Panc1 (cell line): ENCODE measurements around the gene PLCH1. TPM values are rescaled to one million over a fixed set of nuclear protein-coding genes. Genes with fewer than 3 reads are reported as not detected.

Experiments
- ATAC-seq: fragments of 200-7000 bp; cut with Tn5 transposase; 2 replicates; pipeline ENCODE4 v1.9.1; 2020; ENCODE audit warnings: mild to moderate bottlenecking, moderate library complexity
- BruUV-seq: library from RNA; stranded (reverse); fragments of 400-500 nt; replicated peaks from 2 replicates; lab custom pipeline; 2021; lab: Mats Ljungman, UMichigan
- CTCF ChIA-PET: fragments of 300-600 bp; sonication (Branson Sonifier 250); formaldehyde crosslinking; loops from one replicate; lab custom pipeline; 2022; ENCODE audit warnings: antibody characterized with exemption; lab: Charles Lee
- POLR2A ChIA-PET: fragments of 300-600 bp; sonication (Branson Sonifier 250); formaldehyde crosslinking; loops from one replicate; lab custom pipeline; 2022; ENCODE audit warnings: antibody characterized with exemption; lab: Charles Lee
- DNase-seq: peaks from one replicate; pipeline ENCODE4 v3.0.0-alpha.2; 2010; ENCODE audit warnings: low read depth, low spot score
- H3K27ac ChIP-seq: 2 replicates; pipeline ENCODE4 v1.5.1; 2011; ENCODE audit warnings: mild to moderate bottlenecking, low read length, inconsistent platforms
- H3K27me3 ChIP-seq: fragments of 200-500 bp; sonication (Bioruptor generic); 2 replicates; pipeline ENCODE4 v1.6.0; 2014; ENCODE audit warnings: low read length, inconsistent platforms; ENCODE audit not compliant: control insufficient read depth, insufficient read depth
- H3K36me3 ChIP-seq: fragments of 200-500 bp; sonication (Bioruptor generic); 2 replicates; pipeline ENCODE4 v1.5.1; 2014; ENCODE audit warnings: inconsistent platforms, mild to moderate bottlenecking, low read length, moderate library complexity; ENCODE audit not compliant: control insufficient read depth, insufficient read depth
- H3K4me1 ChIP-seq: 2 replicates; pipeline ENCODE4 v1.5.1; 2011; ENCODE audit warnings: inconsistent platforms, mild to moderate bottlenecking, low read length, moderate library complexity; ENCODE audit not compliant: control insufficient read depth, insufficient read depth
- H3K4me3 ChIP-seq, 2 experiments: 2 replicates each; pipeline ENCODE4 v1.5.1; 2011 to 2012; ENCODE audit warnings: low read depth in 2 of 2, low read length in 2 of 2, mild to moderate bottlenecking in 2 of 2, inconsistent platforms in 1 of 2, moderate library complexity in 1 of 2
- H3K9me3 ChIP-seq: fragments of 200-500 bp; sonication (Bioruptor generic); 2 replicates; pipeline ENCODE4 v1.5.1; 2014; ENCODE audit warnings: low read depth, mild to moderate bottlenecking, inconsistent platforms, low read length, moderate library complexity; ENCODE audit not compliant: control insufficient read depth, insufficient read depth
- CTCF ChIP-seq: fragments of 450-650 bp; IDR thresholded peaks from 2 replicates; pipeline ENCODE4 v1.5.1; 2017; ENCODE audit warnings: mild to moderate bottlenecking
- POLR2AphosphoS5 ChIP-seq: IDR thresholded peaks from 2 replicates; pipeline ENCODE4 v1.6.1; 2012; ENCODE audit warnings: mild to moderate bottlenecking, low read depth, low read length, moderate library complexity
- REST ChIP-seq, 2 experiments: IDR thresholded peaks; 2 replicates each; pipeline ENCODE4 v1.6.1; 2011 to 2012; ENCODE audit warnings: low read depth in 2 of 2, control low read depth in 1 of 2, low read length in 1 of 2, mild to moderate bottlenecking in 1 of 2, moderate library complexity in 1 of 2; ENCODE audit not compliant: insufficient read depth in 1 of 2
- SIN3A ChIP-seq: IDR thresholded peaks from 2 replicates; pipeline ENCODE4 v1.6.1; 2012; ENCODE audit warnings: low read depth, mild to moderate bottlenecking, low read length, moderate library complexity, borderline replicate concordance; ENCODE audit not compliant: insufficient read depth
- TCF7L2 ChIP-seq: IDR thresholded peaks from 2 replicates; pipeline ENCODE4 v1.6.1; 2011; ENCODE audit warnings: mild to moderate bottlenecking, low read depth, low read length, inconsistent platforms
- in situ Hi-C: cut with HindIII; loops from 2 replicates; pipeline ENCODE4 v1.10.0; 2016; ENCODE audit warnings: low sequenced_read_pairs, low pct_unique_long_range_greater_than_20kb
- intact Hi-C: fragments of 100-400 bp; cut with micrococcal nuclease; formaldehyde crosslinking; loops from one replicate; pipeline ENCODE4 v1.10.0; 2022; ENCODE audit not compliant: unreplicated experiment
- total RNA-seq: library from RNA; stranded (reverse); gene quantifications from one replicate; pipeline ENCODE4 v1.2.1, GENCODE V29; 2021; ENCODE audit not compliant: unreplicated experiment

The PLCH1 gene
- total RNA-seq, 1 experiment from 2014 or later, result 0.03 TPM

DNA sequence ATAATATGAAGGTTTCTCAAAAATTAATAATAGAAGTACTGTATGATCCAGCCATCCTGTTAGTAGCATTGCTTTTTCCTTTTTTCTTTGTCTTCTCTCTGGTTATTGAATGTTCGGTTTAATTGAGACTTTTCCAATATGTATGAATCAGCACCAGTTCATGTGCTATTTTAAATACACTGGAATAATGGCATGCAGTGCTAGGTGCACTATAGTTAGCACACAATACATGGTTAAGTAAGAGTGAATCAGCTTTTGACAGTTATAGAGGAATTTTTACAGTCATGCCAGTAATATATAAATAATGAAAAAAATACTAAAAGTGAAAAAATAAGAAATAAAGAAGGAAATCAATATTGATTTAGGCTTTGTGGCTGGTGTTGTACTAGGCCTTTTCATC, 337.5 kb downstream of the PLCH1 start:
- Histone ChIP-seq H3K4me3 (no peak overlapping the region), H3K4me1 (no peaks in the 10 kb centered on the region), H3K9me3 (no peaks in the 10 kb centered on the region), H3K27me3 (no peaks in the 10 kb centered on the region), H3K36me3 (no peaks in the 10 kb centered on the region), H3K27ac (no peak overlapping the region)
- no TSS peak for BruUV-seq
- in situ Hi-C loops (no loop called here), intact Hi-C loops (no loop called here)
- POLR2A ChIA-PET, result no interaction called here
- no peak for TF ChIP-seq POLR2AphosphoS5
- no peak for TF ChIP-seq CTCF
- ATAC-seq (no peak), DNase-seq (no peak)
- CTCF ChIA-PET, result no interaction called here

GRCh38 chr3:155404486-155404885, 340.4 kb downstream of the PLCH1 start:
- no peaks in the 10 kb centered on the region for H3K36me3 ChIP-seq
- H3K4me3 ChIP-seq, result no peak overlapping the region
- H3K27ac ChIP-seq, result no peak overlapping the region
- intact Hi-C loops, result no loop called here
- DNase-seq (no peak), ATAC-seq (no peak)
- CTCF ChIA-PET, result no interaction called here
- BruUV-seq, result no TSS peak
- H3K9me3 ChIP-seq, result no peaks in the 10 kb centered on the region
- POLR2A ChIA-PET, result no interaction called here
- no peaks in the 10 kb centered on the region for H3K27me3 ChIP-seq
- no peaks in the 10 kb centered on the region for H3K4me1 ChIP-seq
- in situ Hi-C loops, result no loop called here
- no peak for TF ChIP-seq TCF7L2
- TF ChIP-seq SIN3A, result no peak
- no peak for TF ChIP-seq POLR2AphosphoS5
- no peak for TF ChIP-seq CTCF
- TF ChIP-seq REST (IDR thresholded peaks at IDR 0.05; ENCODE audit: insufficient read depth in 1 of 2, low read depth in 2 of 2, low read length in 1 of 2), result no peak
